Effector memory CD8-positive, alpha-beta T cell (primary cell): ENCODE measurements around the gene CD38.
A peak's percentile ranks its signal among the peaks of the same experiment; 100 is the strongest.

Source experiments
- ATAC-seq: fragments of 150-1000 bp; cut with Tn5 transposase; replicated peaks from 2 replicates; pipeline ENCODE4 v1.10.0; 2021; ENCODE audit warnings: mild to moderate bottlenecking, moderate library complexity
- DNase-seq, 3 experiments: peaks; one replicate each; pipeline ENCODE4 v3.0.0; 2021
- H3K27ac Mint-ChIP-seq, 2 donors: one replicate each; pipeline ENCODE4 v1.8.0; 2022; ENCODE audit warnings: mild to moderate bottlenecking in 2 of 2, mixed read lengths in 2 of 2, moderate library complexity in 2 of 2
- H3K27me3 Mint-ChIP-seq, 2 donors: one replicate each; pipeline ENCODE4 v1.8.0; 2022; ENCODE audit warnings: mixed read lengths in 2 of 2
- H3K36me3 Mint-ChIP-seq: one replicate; pipeline ENCODE4 v1.8.0; 2022; ENCODE audit warnings: mild to moderate bottlenecking, moderate library complexity, mixed read lengths; ENCODE audit not compliant: insufficient read depth
- H3K4me1 Mint-ChIP-seq, 2 donors: one replicate each; pipeline ENCODE4 v1.8.0; 2022; ENCODE audit warnings: low read depth in 2 of 2, mixed read lengths in 2 of 2
- H3K4me3 Mint-ChIP-seq, 2 donors: one replicate each; pipeline ENCODE4 v1.8.0; 2022; ENCODE audit warnings: mild to moderate bottlenecking in 2 of 2, mixed read lengths in 2 of 2, moderate library complexity in 2 of 2
- H3K9me3 Mint-ChIP-seq, 2 donors: one replicate each; pipeline ENCODE4 v1.8.0; 2022; ENCODE audit warnings: mixed read lengths in 2 of 2

CD38 gene

GRCh38 chr4:15771216-15772058 is 6.7 kb upstream of the CD38 start:
- peaks cover 0 to 39% of the 10 kb centered on the region in 2 donors for H3K27me3 Mint-ChIP-seq
- peak; percentile 67 for ATAC-seq

GRCh38 chr4:15774020-15774420 is 4.1 kb upstream of the CD38 start:
- H3K4me3 Mint-ChIP-seq = no peak overlapping the region
- DNase-seq (no peak), ATAC-seq (no peak)
- peaks cover 0 to 39% of the 10 kb centered on the region in 2 donors for H3K27me3 Mint-ChIP-seq
- H3K4me1 Mint-ChIP-seq = peaks cover 20 to 23% of the 10 kb centered on the region in 2 donors
- no peak overlapping the region for H3K27ac Mint-ChIP-seq
- H3K9me3 Mint-ChIP-seq = no peaks in the 10 kb centered on the region
- H3K36me3 Mint-ChIP-seq = no peaks in the 10 kb centered on the region

More at GRCh38 chr4:15771216-15772058, 6.7 kb upstream of the CD38 start:
- Mint-ChIP-seq H3K9me3 (no peaks in the 10 kb centered on the region), H3K4me3 (no peak overlapping the region), H3K4me1 (peaks cover 19 to 23% of the 10 kb centered on the region in 2 donors), H3K36me3 (peaks cover 3% of the 10 kb centered on the region), H3K27ac (peak overlapping the region in 1 of 2 donors; percentile 30)
- DNase-seq = no peak

- peaks cover 0 to 42% of the 10 kb centered on the region in 2 donors for H3K27me3 Mint-ChIP-seq
- H3K4me3 Mint-ChIP-seq = peak overlapping the region in 1 of 2 donors; percentile 83
- peaks cover 27 to 34% of the 10 kb centered on the region in 2 donors for H3K4me1 Mint-ChIP-seq
- no peaks in the 10 kb centered on the region for H3K9me3 Mint-ChIP-seq
- no peak overlapping the region for H3K27ac Mint-ChIP-seq
- DNase-seq (no peak), ATAC-seq (no peak)
- no peaks in the 10 kb centered on the region for H3K36me3 Mint-ChIP-seq
These were observed 1.1 kb upstream of the CD38 start for GRCh38 chr4:15776871-15777648.

GRCh38 chr4:15777697-15778288 is 335 bp upstream of the CD38 start:
- Mint-ChIP-seq H3K27me3 (peaks cover 0 to 42% of the 10 kb centered on the region in 2 donors), H3K9me3 (no peaks in the 10 kb centered on the region), H3K4me3 (peak overlapping the region; percentile 78 to 83), H3K27ac (peak overlapping the region; percentile 46 to 47), H3K36me3 (no peaks in the 10 kb centered on the region), H3K4me1 (peaks cover 27 to 30% of the 10 kb centered on the region in 2 donors)
- no peak for ATAC-seq
- DNase-seq = no peak

- DNase-seq (no peak), ATAC-seq (no peak)
- Mint-ChIP-seq H3K27me3 (peaks cover 11 to 45% of the 10 kb centered on the region in 2 donors), H3K4me1 (peaks cover 23 to 30% of the 10 kb centered on the region in 2 donors), H3K36me3 (no peaks in the 10 kb centered on the region), H3K9me3 (no peaks in the 10 kb centered on the region), H3K27ac (peak overlapping the region in 1 of 2 donors; percentile 63), H3K4me3 (peak overlapping the region; percentile 78 to 83)
These were observed 1.2 kb downstream of the CD38 start for GRCh38 chr4:15779306-15779705.

GRCh38 chr4:15779809-15780208 is 1.7 kb downstream of the CD38 start:
- Mint-ChIP-seq H3K4me1 (peaks cover 21 to 30% of the 10 kb centered on the region in 2 donors), H3K9me3 (no peaks in the 10 kb centered on the region), H3K27ac (peak overlapping the region in 1 of 2 donors; percentile 63), H3K4me3 (peak overlapping the region; percentile 78 to 83), H3K27me3 (peaks cover 16 to 45% of the 10 kb centered on the region in 2 donors), H3K36me3 (no peaks in the 10 kb centered on the region)
- ATAC-seq (no peak), DNase-seq (no peak)

GRCh38 chr4:15781427-15782095 is 3.4 kb downstream of the CD38 start:
- H3K4me3 Mint-ChIP-seq = peak overlapping the region in 1 of 2 donors; percentile 38
- no peaks in the 10 kb centered on the region for H3K36me3 Mint-ChIP-seq
- ATAC-seq = peak; percentile 12
- no peak for DNase-seq
- peaks cover 19 to 30% of the 10 kb centered on the region in 2 donors for H3K4me1 Mint-ChIP-seq
- peaks cover 19 to 44% of the 10 kb centered on the region in 2 donors for H3K27me3 Mint-ChIP-seq
- peak overlapping the region in 1 of 2 donors; percentile 73 for H3K27ac Mint-ChIP-seq
- no peaks in the 10 kb centered on the region for H3K9me3 Mint-ChIP-seq

GRCh38 chr4:15783676-15784075 is 5.5 kb downstream of the CD38 start:
- Mint-ChIP-seq H3K36me3 (no peaks in the 10 kb centered on the region), H3K4me3 (no peak overlapping the region), H3K27ac (no peak overlapping the region), H3K27me3 (peaks cover 19 to 57% of the 10 kb centered on the region in 2 donors), H3K4me1 (peaks cover 14 to 20% of the 10 kb centered on the region in 2 donors), H3K9me3 (no peaks in the 10 kb centered on the region)
- ATAC-seq (no peak), DNase-seq (no peak)

- Mint-ChIP-seq H3K27me3 (peaks cover 19 to 57% of the 10 kb centered on the region in 2 donors), H3K27ac (no peak overlapping the region), H3K4me1 (peaks cover 7 to 8% of the 10 kb centered on the region in 2 donors), H3K36me3 (no peaks in the 10 kb centered on the region), H3K4me3 (no peak overlapping the region), H3K9me3 (no peaks in the 10 kb centered on the region)
- peak; percentile 35 for ATAC-seq
- DNase-seq = no peak
These were observed 7.0 kb downstream of the CD38 start for GRCh38 chr4:15784959-15785634.

- Mint-ChIP-seq H3K4me1 (peaks cover 4% of the 10 kb centered on the region in 2 donors), H3K27ac (no peak overlapping the region), H3K9me3 (no peaks in the 10 kb centered on the region), H3K36me3 (no peaks in the 10 kb centered on the region), H3K4me3 (no peak overlapping the region), H3K27me3 (peaks cover 19 to 54% of the 10 kb centered on the region in 2 donors)
- DNase-seq = no peak
- no peak for ATAC-seq
These were observed 8.6 kb downstream of the CD38 start for GRCh38 chr4:15786743-15787142.

- Mint-ChIP-seq H3K4me3 (no peak overlapping the region), H3K27me3 (peaks cover 5 to 23% of the 10 kb centered on the region in 2 donors), H3K9me3 (no peaks in the 10 kb centered on the region), H3K4me1 (peaks cover 4 to 5% of the 10 kb centered on the region in 2 donors), H3K27ac (no peak overlapping the region), H3K36me3 (no peaks in the 10 kb centered on the region)
- no peak for DNase-seq
- ATAC-seq = no peak
These were observed 14.8 kb downstream of the CD38 start for GRCh38 chr4:15792974-15793373.

GRCh38 chr4:15793506-15794363 is 15.6 kb downstream of the CD38 start:
- Mint-ChIP-seq H3K4me3 (no peak overlapping the region), H3K27me3 (peaks cover 5 to 23% of the 10 kb centered on the region in 2 donors), H3K9me3 (no peaks in the 10 kb centered on the region), H3K4me1 (peaks cover 4 to 5% of the 10 kb centered on the region in 2 donors), H3K27ac (no peak overlapping the region), H3K36me3 (no peaks in the 10 kb centered on the region)
- DNase-seq (no peak), ATAC-seq (no peak)
